Caco-2 (cell line): ENCODE measurements around the gene LTBP2. TPM values are rescaled to one million over a fixed set of nuclear protein-coding genes. Genes with fewer than 3 reads are reported as not detected.
A peak's percentile ranks its signal among the peaks of the same experiment; 100 is the strongest.

ENCODE experiments used
- BruUV-seq: library from RNA; stranded (reverse); fragments of 400-500 nt; replicated peaks from 2 replicates; lab custom pipeline; 2021; lab: Mats Ljungman, UMichigan
- CTCF ChIA-PET: fragments of 300-600 bp; sonication (Branson Sonifier 250); formaldehyde crosslinking; loops from one replicate; lab custom pipeline; 2022; ENCODE audit warnings: antibody characterized with exemption; lab: Charles Lee
- POLR2A ChIA-PET: fragments of 300-600 bp; sonication (Branson Sonifier 250); formaldehyde crosslinking; loops from one replicate; lab custom pipeline; 2022; ENCODE audit warnings: antibody characterized with exemption; lab: Charles Lee
- DNase-seq, 2 experiments: peaks; one replicate each; pipeline versions ENCODE4 v3.0.0 to v3.0.0-alpha.2; 2020 to 2022
- H3K27me3 ChIP-seq: replicated peaks from 2 replicates; pipeline ENCODE4 v1.6.0; 2011; ENCODE audit warnings: low read length; ENCODE audit not compliant: control insufficient read depth, insufficient read depth
- H3K36me3 ChIP-seq: 2 replicates; pipeline ENCODE4 v1.5.1; 2011; ENCODE audit warnings: low read length; ENCODE audit not compliant: control insufficient read depth, insufficient read depth
- H3K4me1 ChIP-seq: fragments of 250-450 bp; sonication (Bioruptor Pico); 2 replicates; pipeline ENCODE4 v1.5.1; 2020; ENCODE audit warnings: mild to moderate bottlenecking
- H3K4me3 ChIP-seq: 2 replicates; pipeline ENCODE4 v1.5.1; 2011; ENCODE audit warnings: low read depth, mild to moderate bottlenecking, control low read depth, low read length
- H3K9me3 ChIP-seq: fragments of 250-450 bp; sonication (Bioruptor Pico); 2 replicates; pipeline ENCODE4 v1.5.1; 2020; ENCODE audit warnings: mild to moderate bottlenecking, moderate library complexity
- H3K27ac Mint-ChIP-seq: one replicate; pipeline ENCODE4 v1.8.0; 2022; ENCODE audit warnings: mixed read lengths; ENCODE audit not compliant: unreplicated experiment
- H3K27me3 Mint-ChIP-seq: one replicate; pipeline ENCODE4 v1.8.0; 2022; ENCODE audit warnings: mixed read lengths; ENCODE audit not compliant: insufficient read depth, unreplicated experiment
- H3K36me3 Mint-ChIP-seq: one replicate; pipeline ENCODE4 v1.8.0; 2022; ENCODE audit warnings: mild to moderate bottlenecking, mixed read lengths; ENCODE audit not compliant: insufficient read depth, unreplicated experiment
- H3K4me1 Mint-ChIP-seq: one replicate; pipeline ENCODE4 v1.8.0; 2022; ENCODE audit warnings: low read depth, mixed read lengths; ENCODE audit not compliant: unreplicated experiment
- H3K4me3 Mint-ChIP-seq: one replicate; pipeline ENCODE4 v1.8.0; 2022; ENCODE audit warnings: mild to moderate bottlenecking, moderate library complexity, mixed read lengths; ENCODE audit not compliant: unreplicated experiment
- H3K9me3 Mint-ChIP-seq: one replicate; pipeline ENCODE4 v1.8.0; 2022; ENCODE audit warnings: mixed read lengths; ENCODE audit not compliant: unreplicated experiment
- intact Hi-C: fragments of 100-400 bp; cut with micrococcal nuclease; formaldehyde crosslinking; loops from one replicate; pipeline ENCODE4 v1.10.0; 2022; ENCODE audit not compliant: unreplicated experiment
- total RNA-seq: library from RNA; stranded (reverse); gene quantifications from 2 replicates; pipeline ENCODE4 v1.2.3, GENCODE V29; 2022
- TF ChIP-seq, protein P1 (sequence below), 2 experiments: fragments of 200-600 bp in 1 of 2; IDR thresholded peaks; 1 replicate in 1 of 2; 2 replicates in 1 of 2; pipeline versions ENCODE4 v1.5.1 to v1.8.0; 2011 to 2022; ENCODE audit warnings: antibody characterized with exemption in 1 of 2, control low read depth in 1 of 2, inconsistent platforms in 1 of 2, low read depth in 1 of 2, low read length in 1 of 2, mild to moderate bottlenecking in 1 of 2, moderate library complexity in 1 of 2; ENCODE audit not compliant: insufficient read depth in 1 of 2, severe bottlenecking in 1 of 2, unreplicated experiment in 1 of 2

The LTBP2 gene
- total RNA-seq, 1 experiment from 2014 or later: 0.86 TPM

GRCh38 chr14:74480046-74480445 lies 132.0 kb downstream of the LTBP2 start:
- Histone ChIP-seq H3K27me3 (no peaks in the 10 kb centered on the region), H3K36me3 (no peaks in the 10 kb centered on the region; the same call in none of the 2 replicates), H3K4me3 (no peak overlapping the region), H3K9me3 (no peaks in the 10 kb centered on the region), H3K4me1 (no peaks in the 10 kb centered on the region; the same call in 1 of the 2 replicates)
- POLR2A ChIA-PET: interaction anchor here (0.6 kb wide), 1 partner anchor 80 kb away, joined by 3 read pairs; no protein-coding TSS in a partner anchor
- intact Hi-C loops: no loop called here
- peaks cover 6% of the 10 kb centered on the region for H3K4me1 Mint-ChIP-seq
- H3K36me3 Mint-ChIP-seq: peaks cover 46% of the 10 kb centered on the region
- no peak overlapping the region for H3K27ac Mint-ChIP-seq
- no peak overlapping the region for H3K4me3 Mint-ChIP-seq
- no peaks in the 10 kb centered on the region for H3K27me3 Mint-ChIP-seq
- no peak for DNase-seq
- TF ChIP-seq, protein P1, sequence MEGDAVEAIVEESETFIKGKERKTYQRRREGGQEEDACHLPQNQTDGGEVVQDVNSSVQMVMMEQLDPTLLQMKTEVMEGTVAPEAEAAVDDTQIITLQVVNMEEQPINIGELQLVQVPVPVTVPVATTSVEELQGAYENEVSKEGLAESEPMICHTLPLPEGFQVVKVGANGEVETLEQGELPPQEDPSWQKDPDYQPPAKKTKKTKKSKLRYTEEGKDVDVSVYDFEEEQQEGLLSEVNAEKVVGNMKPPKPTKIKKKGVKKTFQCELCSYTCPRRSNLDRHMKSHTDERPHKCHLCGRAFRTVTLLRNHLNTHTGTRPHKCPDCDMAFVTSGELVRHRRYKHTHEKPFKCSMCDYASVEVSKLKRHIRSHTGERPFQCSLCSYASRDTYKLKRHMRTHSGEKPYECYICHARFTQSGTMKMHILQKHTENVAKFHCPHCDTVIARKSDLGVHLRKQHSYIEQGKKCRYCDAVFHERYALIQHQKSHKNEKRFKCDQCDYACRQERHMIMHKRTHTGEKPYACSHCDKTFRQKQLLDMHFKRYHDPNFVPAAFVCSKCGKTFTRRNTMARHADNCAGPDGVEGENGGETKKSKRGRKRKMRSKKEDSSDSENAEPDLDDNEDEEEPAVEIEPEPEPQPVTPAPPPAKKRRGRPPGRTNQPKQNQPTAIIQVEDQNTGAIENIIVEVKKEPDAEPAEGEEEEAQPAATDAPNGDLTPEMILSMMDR (IDR thresholded peaks at IDR 0.05; ENCODE audit: insufficient read depth in 1 of 2, low read depth in 1 of 2, low read length in 1 of 2, severe bottlenecking in 1 of 2, unreplicated experiment in 1 of 2): no peak
- BruUV-seq: TSS peak; percentile 16
- H3K9me3 Mint-ChIP-seq: no peaks in the 10 kb centered on the region
- CTCF ChIA-PET: no interaction called here

GRCh38 chr14:74478996-74479635 lies 132.9 kb downstream of the LTBP2 start:
- no peak overlapping the region for H3K27ac Mint-ChIP-seq
- ChIA-PET CTCF (interaction anchor here (1.0 to 1.2 kb wide), 2 partner anchors 64 to 185 kb away, joined by 3 read pairs; no protein-coding TSS in a partner anchor), POLR2A (no interaction called here)
- H3K9me3 ChIP-seq: no peaks in the 10 kb centered on the region
- H3K4me1 ChIP-seq: no peaks in the 10 kb centered on the region; the same call in 1 of the 2 replicates
- no peaks in the 10 kb centered on the region; the same call in none of the 2 replicates for H3K36me3 ChIP-seq
- TF ChIP-seq, protein P1 (IDR thresholded peaks at IDR 0.05; ENCODE audit: insufficient read depth in 1 of 2, low read depth in 1 of 2, low read length in 1 of 2, severe bottlenecking in 1 of 2, unreplicated experiment in 1 of 2): peak; percentile 72 to 84
- H3K4me3 Mint-ChIP-seq: no peak overlapping the region
- intact Hi-C loops: loop anchor here (1.0 kb wide), 2 partner anchors 117 to 154 kb away; no protein-coding TSS in a partner anchor
- no peak overlapping the region for H3K4me3 ChIP-seq
- no peaks in the 10 kb centered on the region for H3K27me3 ChIP-seq
- H3K9me3 Mint-ChIP-seq: no peaks in the 10 kb centered on the region
- peaks cover 41% of the 10 kb centered on the region for H3K36me3 Mint-ChIP-seq
- H3K27me3 Mint-ChIP-seq: no peaks in the 10 kb centered on the region
- DNase-seq: peak in 1 of 2 experiments; percentile 55
- BruUV-seq: no TSS peak
- H3K4me1 Mint-ChIP-seq: no peaks in the 10 kb centered on the region

- Mint-ChIP-seq H3K4me1 (no peaks in the 10 kb centered on the region), H3K27me3 (no peaks in the 10 kb centered on the region), H3K27ac (no peak overlapping the region), H3K4me3 (no peak overlapping the region), H3K9me3 (no peaks in the 10 kb centered on the region), H3K36me3 (peaks cover 23% of the 10 kb centered on the region)
- intact Hi-C loops: no loop called here
- no peaks in the 10 kb centered on the region; the same call in 1 of the 2 replicates for H3K36me3 ChIP-seq
- no peak for DNase-seq
- H3K4me1 ChIP-seq: no peaks in the 10 kb centered on the region; the same call in 1 of the 2 replicates
- no peaks in the 10 kb centered on the region for H3K9me3 ChIP-seq
- no peaks in the 10 kb centered on the region for H3K27me3 ChIP-seq
- H3K4me3 ChIP-seq: no peak overlapping the region
- TF ChIP-seq, protein P1 (IDR thresholded peaks at IDR 0.05; ENCODE audit: insufficient read depth in 1 of 2, low read depth in 1 of 2, low read length in 1 of 2, severe bottlenecking in 1 of 2, unreplicated experiment in 1 of 2): no peak
- POLR2A ChIA-PET: no interaction called here
- BruUV-seq: no TSS peak
- CTCF ChIA-PET: no interaction called here
These were observed 135.4 kb downstream of the LTBP2 start for GRCh38 chr14:74476607-74477006.
